ENCODE data around the gene CCL14.

- TF ChIP-seq POLR2AphosphoS5 (IDR thresholded peaks at IDR 0.05): no peak
- TF ChIP-seq POLR2A (IDR thresholded peaks at IDR 0.05): no peak
These were observed 16.1 kb upstream of the CCL14 start for GRCh38 chr17:36002631-36003030.

All from upper lobe of left lung (tissue), 4 donors.